DOHH2 (cell line): ENCODE results near the gene NSDHL.

Experiments used
- H3F3A ChIP-seq: fragments of 200-600 bp; sonication (generic), shearing (Covaris generic); 2 replicates; pipeline ENCODE4 v1.6.0; 2016; ENCODE audit warnings: antibody characterized with exemption, mild to moderate bottlenecking; ENCODE audit not compliant: control insufficient read depth, insufficient read depth
- H3K27ac ChIP-seq: fragments of 200-600 bp; sonication (generic); 2 replicates; pipeline ENCODE4 v1.5.1; 2014; ENCODE audit warnings: low read depth, mild to moderate bottlenecking, low read length, moderate library complexity
- H3K27me3 ChIP-seq: fragments of 200-600 bp; sonication (generic); 2 replicates; pipeline ENCODE4 v1.6.1; 2014; ENCODE audit warnings: mild to moderate bottlenecking, low read length, mixed read lengths; ENCODE audit not compliant: control insufficient read depth
- H3K36me3 ChIP-seq: fragments of 200-600 bp; sonication (generic); 2 replicates; pipeline ENCODE4 v1.6.1; 2014; ENCODE audit warnings: mild to moderate bottlenecking, low read length, moderate library complexity, mixed read lengths; ENCODE audit not compliant: control insufficient read depth
- H3K4me1 ChIP-seq: fragments of 200-600 bp; sonication (generic); 2 replicates; pipeline ENCODE4 v1.6.1; 2014; ENCODE audit warnings: mild to moderate bottlenecking, low read length, mixed read lengths; ENCODE audit not compliant: control insufficient read depth
- H3K4me2 ChIP-seq: fragments of 200-600 bp; sonication (generic); 2 replicates; pipeline ENCODE4 v1.6.0; 2014; ENCODE audit warnings: mild to moderate bottlenecking, low read length, moderate library complexity
- H3K4me3 ChIP-seq: fragments of 200-600 bp; sonication (generic); 2 replicates; pipeline ENCODE4 v1.5.1; 2014; ENCODE audit warnings: mild to moderate bottlenecking, low read length, mixed read lengths
- H3K79me2 ChIP-seq: fragments of 200-600 bp; sonication (generic); 2 replicates; pipeline ENCODE4 v1.6.1; 2014; ENCODE audit warnings: mild to moderate bottlenecking, low read length, mixed read lengths; ENCODE audit not compliant: control insufficient read depth
- H3K9me2 ChIP-seq: fragments of 200-600 bp; sonication (generic); replicated peaks from 2 replicates; pipeline ENCODE4 v1.6.1; 2014; ENCODE audit warnings: mild to moderate bottlenecking, low read length, mixed read lengths; ENCODE audit not compliant: control insufficient read depth
- H3K9me3 ChIP-seq: fragments of 200-600 bp; sonication (generic); 2 replicates; pipeline ENCODE4 v1.6.1; 2014; ENCODE audit warnings: antibody characterized with exemption, low read length, mixed read lengths; ENCODE audit not compliant: control insufficient read depth, insufficient read depth
- H4K20me1 ChIP-seq: fragments of 200-600 bp; sonication (generic); 2 replicates; pipeline ENCODE4 v1.6.0; 2014; ENCODE audit warnings: low read depth, mild to moderate bottlenecking, antibody characterized with exemption, low read length, moderate library complexity; ENCODE audit not compliant: control insufficient read depth, insufficient read depth
- CTCF ChIP-seq: fragments of 200-600 bp; sonication (generic); IDR thresholded peaks from one replicate; pipeline ENCODE4 v1.5.1; 2014; ENCODE audit warnings: antibody characterized with exemption, mild to moderate bottlenecking, low read depth, low read length; ENCODE audit not compliant: poor library complexity, severe bottlenecking
- EZH2phosphoT487 ChIP-seq: fragments of 200-600 bp; sonication (generic); IDR thresholded peaks from 2 replicates; pipeline ENCODE4 v1.6.1; 2017; ENCODE audit warnings: borderline replicate concordance, mild to moderate bottlenecking, antibody characterized with exemption, low read length, moderate library complexity, mixed read lengths

Gene NSDHL

DNA sequence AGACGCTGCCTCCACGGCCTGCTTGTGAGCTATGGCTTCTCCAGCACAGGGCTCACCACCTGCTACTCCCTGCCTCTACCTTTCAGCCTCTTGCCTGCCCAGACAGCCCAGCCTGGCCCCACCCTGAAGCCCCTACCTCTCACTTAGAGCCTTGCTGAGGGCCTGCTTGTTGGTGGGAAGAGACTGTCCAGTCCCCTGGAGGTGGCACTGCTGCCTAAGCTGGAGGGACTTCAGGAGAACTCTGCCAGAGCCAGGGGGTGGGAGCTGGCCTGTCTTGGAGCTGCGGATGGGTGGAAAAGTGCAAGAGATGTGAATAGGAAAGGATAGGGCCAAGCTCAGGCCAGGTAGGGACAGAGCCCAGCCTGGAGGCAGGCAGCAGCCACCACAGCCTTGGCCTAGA, 64.3 kb downstream of the NSDHL start:
- Histone ChIP-seq H3K4me1 (no peaks in the 10 kb centered on the region), H3K9me2 (no peaks in the 10 kb centered on the region), H3K4me2 (no peak overlapping the region), H3K36me3 (no peaks in the 10 kb centered on the region), H3K9me3 (no peaks in the 10 kb centered on the region), H3K27ac (no peak overlapping the region), H3F3A (no peaks in the 10 kb centered on the region), H3K79me2 (no peaks in the 10 kb centered on the region), H3K4me3 (no peak overlapping the region), H4K20me1 (no peaks in the 10 kb centered on the region), H3K27me3 (peaks cover 2% of the 10 kb centered on the region; the same call in 1 of the 2 replicates)
- no peak for TF ChIP-seq CTCF
- no peak for TF ChIP-seq EZH2phosphoT487

GRCh38 chrX:152895724-152896420, 65.0 kb downstream of the NSDHL start:
- Histone ChIP-seq H3K4me3 (no peak overlapping the region), H3K79me2 (no peaks in the 10 kb centered on the region), H3K27ac (no peak overlapping the region), H3K36me3 (no peaks in the 10 kb centered on the region), H3K4me2 (no peak overlapping the region), H3K9me2 (no peaks in the 10 kb centered on the region), H3K4me1 (no peaks in the 10 kb centered on the region), H3F3A (no peaks in the 10 kb centered on the region), H4K20me1 (no peaks in the 10 kb centered on the region), H3K27me3 (no peaks in the 10 kb centered on the region), H3K9me3 (no peaks in the 10 kb centered on the region)
- TF ChIP-seq CTCF (no peak), EZH2phosphoT487 (no peak)

- H3K27ac ChIP-seq = no peak overlapping the region
- H3K4me1 ChIP-seq = no peaks in the 10 kb centered on the region
- H3K9me2 ChIP-seq = no peaks in the 10 kb centered on the region
- H3K36me3 ChIP-seq = no peaks in the 10 kb centered on the region
- no peaks in the 10 kb centered on the region for H4K20me1 ChIP-seq
- TF ChIP-seq EZH2phosphoT487 = no peak
- TF ChIP-seq CTCF = no peak
- no peaks in the 10 kb centered on the region for H3K79me2 ChIP-seq
- H3F3A ChIP-seq = no peaks in the 10 kb centered on the region
- H3K27me3 ChIP-seq = no peaks in the 10 kb centered on the region
- H3K4me2 ChIP-seq = no peak overlapping the region
- no peak overlapping the region for H3K4me3 ChIP-seq
- H3K9me3 ChIP-seq = no peaks in the 10 kb centered on the region
These were observed 65.6 kb downstream of the NSDHL start for GRCh38 chrX:152896450-152896849.
